HCEC 1CT (cell line): ENCODE results near the gene LHFPL6.
A peak's percentile ranks its signal among the peaks of the same experiment; 100 is the strongest.

Experiments
- DNase-seq: peaks from one replicate; pipeline ENCODE4 v3.0.0-alpha.2; 2017

Gene LHFPL6

DNA sequence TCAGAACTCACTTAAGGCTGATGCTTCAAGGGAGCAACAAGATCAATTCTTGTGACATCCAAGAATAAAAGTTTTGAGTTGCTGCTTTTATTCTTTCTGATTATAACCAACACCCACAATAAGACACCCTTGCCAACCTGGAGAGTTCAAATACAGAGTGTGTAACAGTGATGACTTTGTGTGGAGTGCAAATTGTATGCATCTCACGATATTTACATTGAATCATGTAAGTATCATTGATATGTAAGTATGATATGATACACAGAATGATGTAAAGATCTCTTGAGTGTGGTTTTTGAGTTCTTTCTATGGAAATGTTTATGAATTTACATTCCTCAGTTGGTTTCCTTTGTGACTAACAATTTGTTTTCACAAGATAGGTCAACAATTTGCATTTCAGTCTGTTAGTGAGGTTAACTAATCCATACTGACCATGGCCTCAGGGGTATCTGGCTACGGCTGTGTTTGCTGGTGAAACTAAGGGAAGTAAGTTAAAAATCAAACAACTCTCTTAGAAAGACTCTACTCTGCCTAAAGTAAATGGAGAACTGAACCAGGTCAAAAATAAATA lies 12.4 kb downstream of the LHFPL6 start:
- peak; percentile 32 for DNase-seq

DNA sequence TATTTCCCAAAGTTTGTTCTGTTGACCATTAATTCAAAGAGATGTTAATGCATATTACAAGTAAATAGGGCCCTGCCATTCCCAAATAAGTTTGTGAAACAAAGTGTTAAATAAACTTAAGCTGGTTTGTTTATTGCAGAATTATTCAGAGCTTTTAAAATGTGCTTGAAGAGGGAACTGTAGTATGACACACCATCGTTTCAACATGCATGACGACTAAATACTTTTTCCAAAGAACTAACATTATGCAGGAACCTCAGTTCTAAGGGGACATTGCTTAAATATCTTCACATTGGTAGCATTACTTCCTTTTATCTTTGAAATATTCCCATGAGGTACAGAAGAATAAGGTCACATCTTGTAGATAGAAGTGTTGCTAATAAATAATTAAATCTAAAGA lies 14.6 kb downstream of the LHFPL6 start:
- peak; percentile 43 for DNase-seq

DNA sequence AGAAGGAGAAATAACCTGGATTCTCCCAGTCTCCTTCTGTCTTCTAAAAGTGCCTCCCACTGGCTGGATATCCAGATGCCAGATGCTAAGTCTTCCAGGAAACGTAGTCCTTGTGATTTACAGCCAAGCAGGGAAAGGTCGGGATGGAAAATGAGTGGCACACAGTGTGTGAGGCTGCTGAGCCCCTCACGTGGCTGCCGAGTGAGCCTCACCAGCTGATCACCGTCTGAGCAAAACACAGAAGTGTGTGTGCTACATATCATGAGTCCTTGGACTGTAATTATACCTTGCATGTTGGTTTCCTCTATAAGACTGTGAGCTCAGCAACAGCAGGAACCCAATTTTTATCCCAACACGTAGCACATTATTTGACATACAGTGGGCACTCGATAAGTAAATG lies 15.1 kb downstream of the LHFPL6 start:
- no peak for DNase-seq

DNA sequence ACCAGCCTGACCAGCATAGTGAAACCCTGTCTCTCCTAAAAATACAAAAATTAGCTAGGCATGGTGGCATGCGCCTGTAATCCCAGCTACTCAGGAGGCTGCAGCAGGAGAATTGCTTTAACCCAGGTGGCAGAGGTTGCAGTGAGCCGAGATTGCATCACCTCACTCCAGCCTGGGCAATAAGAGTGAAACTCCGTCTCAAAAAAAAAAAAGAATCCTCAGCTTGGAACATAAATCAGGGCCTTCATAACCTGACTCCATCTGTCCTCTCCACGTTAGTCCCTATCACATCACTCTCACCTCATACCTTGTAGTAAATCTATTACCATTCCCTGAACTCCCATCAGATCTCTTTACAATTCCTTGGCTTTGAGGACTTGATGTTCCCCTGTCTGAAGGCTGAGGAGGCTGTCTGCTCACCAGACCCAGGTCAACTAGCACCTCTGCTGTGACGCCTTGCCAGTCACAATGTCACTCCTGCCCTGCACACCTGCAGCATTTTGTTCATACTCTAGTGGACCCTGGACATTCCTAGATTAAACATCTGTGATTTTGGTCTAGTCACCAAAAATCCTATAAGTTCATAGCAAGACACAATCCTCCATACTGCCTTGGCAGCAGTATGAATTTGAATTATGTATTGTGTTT lies 15.9 kb downstream of the LHFPL6 start:
- DNase-seq, result no peak

DNA sequence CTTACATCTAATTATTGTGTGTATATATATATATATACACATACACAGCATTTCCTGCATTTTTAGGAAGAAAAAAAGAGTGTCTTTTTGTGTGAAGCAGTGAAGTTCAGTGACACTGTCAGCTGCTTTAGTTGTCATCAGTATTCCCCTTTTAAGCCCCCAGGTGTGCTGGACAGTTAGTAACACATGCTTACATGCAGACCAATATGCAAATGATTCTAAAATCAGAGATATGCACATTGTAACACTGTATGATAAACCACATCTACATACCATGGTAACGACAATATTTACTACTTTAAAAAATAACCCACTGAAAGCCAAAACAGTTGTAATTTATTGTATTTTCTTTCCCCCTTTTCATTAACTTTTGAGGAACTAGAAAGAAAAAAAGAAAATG lies 16.8 kb downstream of the LHFPL6 start:
- DNase-seq, result no peak

DNA sequence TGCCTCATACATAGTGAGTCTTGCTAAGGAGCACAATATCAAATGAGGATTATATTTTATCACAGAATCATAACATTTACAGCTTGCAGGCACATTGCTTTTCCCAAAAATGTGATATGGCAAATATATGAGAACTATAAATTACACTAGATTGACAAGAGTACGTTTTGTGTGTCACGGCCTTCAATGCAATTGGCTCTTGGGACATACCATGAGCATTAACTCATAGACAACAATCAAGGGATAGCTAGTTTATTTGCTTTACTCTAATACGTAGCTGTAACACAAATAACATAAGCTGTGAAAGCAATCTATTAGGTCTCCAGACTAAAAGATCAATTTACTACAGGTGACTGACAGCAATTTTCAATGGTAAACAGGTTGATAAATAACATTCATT lies 17.8 kb downstream of the LHFPL6 start:
- DNase-seq, result no peak

DNA sequence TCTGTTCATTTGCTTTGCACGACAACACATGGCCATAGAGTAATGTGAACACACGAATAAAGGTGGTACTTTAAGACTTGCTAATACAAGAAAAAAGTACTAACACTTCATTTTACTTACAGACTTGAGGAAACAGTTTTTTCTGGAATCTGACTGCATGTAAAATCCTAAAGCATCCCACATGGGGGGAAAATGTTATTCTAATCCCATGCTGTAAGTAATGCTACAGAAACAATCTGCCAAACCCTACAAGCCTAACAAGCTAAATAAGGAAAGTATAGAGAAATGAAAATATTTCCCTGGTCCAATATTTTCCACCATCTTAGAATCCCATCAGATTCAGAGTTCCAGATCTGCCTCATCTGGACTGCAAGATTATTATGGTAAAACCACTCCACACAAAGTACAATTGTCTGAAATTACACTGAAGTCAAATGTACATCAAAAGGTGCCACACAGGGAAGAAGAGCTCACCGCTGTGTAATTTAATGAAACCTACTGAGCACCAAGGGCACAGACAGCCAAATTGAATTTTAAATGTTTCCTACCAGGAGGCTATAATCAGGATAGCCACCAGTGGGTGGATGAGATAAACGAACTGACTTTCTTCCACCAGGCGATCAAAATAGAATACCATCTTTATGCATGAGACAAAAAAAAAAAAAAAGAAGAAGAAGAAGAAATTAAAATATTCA lies 22.0 kb downstream of the LHFPL6 start:
- DNase-seq, result no peak

DNA sequence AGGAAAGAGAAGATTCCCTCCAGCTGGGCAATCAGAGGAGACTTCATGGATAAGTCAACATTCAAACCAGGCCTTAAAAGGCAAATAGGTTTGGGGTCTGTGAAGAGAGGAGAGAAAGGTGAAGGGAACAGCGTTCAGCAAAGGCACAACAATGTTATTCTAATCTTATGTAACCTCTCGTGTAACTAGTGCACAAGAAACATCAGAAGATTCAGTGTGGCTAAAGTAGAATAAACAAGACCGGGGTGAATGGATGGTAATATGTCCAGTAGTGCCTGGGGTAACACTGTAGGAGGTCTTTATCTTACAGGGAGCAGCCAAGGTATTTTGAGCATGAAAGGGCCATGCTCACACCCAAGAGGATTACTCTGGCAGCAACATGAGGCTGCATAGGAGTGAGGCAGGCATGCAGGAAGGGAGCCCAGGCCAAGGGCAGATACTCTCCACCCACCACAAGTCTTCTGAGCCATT lies 24.1 kb downstream of the LHFPL6 start:
- DNase-seq, result no peak

DNA sequence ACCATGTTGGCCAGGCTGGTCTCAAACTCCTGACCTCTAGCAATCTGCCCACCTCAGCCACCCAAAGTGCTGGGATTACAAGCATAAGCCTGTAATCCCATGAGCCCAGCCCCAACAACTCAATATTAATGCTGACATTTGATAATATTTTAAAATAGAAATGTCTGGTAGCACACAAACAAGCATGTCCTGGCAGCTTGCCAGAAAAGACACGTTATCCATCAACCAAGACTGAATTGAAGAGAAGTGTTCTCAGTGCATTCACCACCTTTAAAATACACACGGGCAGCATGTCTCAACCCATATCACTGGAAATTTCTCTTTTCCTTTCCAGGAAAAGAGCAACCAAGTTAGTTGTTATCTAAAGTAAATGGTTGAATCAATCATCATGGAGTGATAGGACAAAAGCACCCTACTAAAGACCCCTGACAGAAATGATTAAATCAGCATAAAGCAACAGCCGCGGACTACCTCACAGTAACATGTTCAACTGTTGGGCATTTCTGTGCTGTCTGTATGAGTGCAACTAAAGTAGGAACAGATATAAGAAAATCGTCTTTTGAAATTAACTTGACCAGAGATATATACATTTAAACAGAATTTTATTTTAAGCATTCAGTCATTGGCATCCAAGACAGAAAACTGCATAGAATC lies 25.0 kb downstream of the LHFPL6 start:
- no peak for DNase-seq

DNA sequence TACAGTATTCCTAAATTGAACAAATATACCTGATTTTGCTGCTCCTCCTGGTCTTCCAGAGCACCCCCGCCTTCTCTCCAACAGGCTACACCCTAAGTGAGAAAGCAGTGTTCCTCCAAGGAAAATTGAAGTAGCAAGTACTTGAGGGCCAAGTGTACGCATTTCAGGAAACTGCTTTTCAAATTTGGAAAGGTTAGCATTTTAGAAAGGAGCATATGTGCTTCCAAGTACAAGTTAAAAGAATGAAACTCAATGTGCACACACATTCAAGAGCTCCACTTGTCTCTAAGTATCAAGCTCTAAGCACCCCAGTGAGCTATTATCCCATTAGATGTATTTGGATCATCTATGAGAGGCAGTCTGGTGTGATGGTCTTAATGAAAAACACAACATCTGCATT lies 25.8 kb downstream of the LHFPL6 start:
- no peak for DNase-seq

DNA sequence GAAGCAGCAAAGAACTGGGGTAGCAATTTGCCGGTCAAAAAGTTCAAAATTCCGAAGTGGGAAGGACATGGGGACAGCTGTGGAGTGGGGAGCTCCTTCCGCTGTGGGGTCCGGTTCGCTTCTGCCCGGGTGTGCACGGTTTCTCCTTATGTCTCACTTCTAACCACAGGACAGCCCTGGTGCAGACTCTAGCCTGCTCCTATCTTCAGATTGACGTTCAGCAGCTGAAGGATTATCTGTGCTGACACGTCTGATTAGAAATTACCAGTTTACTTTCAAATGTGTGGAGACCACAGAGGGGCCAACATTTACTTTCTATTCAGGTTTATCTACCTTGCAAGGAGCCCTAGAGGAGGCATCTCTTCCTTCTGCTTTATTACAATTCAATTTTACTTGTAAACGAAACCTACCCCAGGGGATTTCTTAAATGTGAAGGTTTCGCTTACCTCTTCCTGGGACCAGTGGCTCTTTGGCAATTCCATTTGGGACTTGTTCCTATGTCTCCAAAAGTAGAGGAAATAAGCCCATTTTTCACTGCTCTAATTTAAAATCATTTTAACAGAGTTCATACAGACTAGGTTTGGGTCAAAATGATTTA lies 27.3 kb downstream of the LHFPL6 start:
- no peak for DNase-seq

DNA sequence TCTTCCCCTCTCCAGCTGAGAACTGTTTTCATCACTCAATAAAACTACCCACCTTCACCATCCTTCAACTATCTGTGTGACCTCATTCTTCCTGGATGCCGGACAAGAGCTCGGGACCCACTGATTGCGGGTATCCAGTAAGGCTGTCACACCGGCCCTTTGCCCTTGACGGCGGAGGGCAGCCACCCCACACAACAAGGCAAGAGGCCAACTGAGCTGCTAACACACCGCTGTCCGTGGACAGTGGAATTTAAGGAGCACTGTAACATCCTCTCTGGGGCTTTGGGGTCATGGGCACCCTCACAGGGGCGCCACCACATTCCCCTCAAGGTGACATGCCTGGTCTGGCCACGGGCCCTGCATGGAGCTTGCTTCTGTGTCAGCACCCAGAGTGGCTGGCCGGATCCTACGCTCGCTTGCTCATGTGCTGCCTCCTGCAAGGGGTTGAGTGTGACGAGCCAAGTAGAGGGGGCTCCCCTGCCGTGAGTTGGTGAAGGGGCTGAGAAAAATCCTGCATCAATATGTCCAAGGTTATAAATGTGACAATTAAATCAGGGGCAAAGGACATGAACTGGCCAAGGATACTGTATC lies 31.4 kb downstream of the LHFPL6 start:
- no peak for DNase-seq

DNA sequence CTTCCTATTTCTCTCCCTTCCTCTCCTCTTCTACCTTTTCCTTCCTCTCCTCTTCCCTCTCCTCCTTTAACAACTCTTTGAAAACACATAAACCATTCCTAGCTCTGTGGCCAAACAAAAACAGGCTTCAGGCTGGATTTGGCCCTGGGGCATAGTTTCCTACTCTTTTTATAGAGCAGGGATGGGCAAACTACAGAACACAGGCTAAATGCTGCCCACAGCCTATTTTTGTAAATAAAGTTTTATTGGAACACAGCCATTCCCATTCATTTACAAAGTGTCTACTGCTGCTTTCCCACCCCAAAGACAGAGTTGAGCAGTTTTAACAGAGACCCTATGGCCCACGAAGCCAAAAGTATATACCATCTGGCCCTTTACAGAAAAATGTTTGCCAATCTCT lies 35.4 kb downstream of the LHFPL6 start:
- no peak for DNase-seq

DNA sequence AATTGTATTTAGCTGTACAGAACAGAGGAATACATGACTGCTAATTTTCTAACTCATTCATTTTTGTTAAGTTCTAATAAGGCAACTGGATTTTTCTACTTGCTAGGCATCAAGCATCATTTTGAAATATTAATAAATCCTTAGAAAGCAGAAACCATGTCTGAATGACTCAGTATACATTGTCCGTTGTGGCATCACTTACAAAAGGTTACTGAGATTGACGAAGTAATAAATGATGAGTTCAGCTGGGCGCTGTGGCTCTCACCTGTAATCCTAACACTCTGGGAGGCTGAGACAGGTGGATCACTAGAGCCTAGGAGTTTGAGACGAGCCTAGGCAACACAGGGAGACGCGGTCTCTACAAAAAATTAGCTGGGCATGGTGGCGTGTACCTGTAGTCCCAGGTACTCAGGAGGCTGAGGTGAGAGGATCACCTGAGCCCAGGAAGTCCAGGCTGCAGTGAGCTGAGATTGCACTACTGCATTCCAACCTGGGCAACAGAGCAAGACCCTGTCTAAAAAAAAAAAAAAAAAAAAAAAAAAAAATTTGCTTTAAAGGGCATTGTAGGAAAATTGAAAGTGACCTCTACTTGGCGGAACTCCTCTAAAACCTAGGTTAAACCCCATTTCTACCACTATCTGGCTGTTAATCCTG lies 36.6 kb downstream of the LHFPL6 start:
- DNase-seq, result no peak

DNA sequence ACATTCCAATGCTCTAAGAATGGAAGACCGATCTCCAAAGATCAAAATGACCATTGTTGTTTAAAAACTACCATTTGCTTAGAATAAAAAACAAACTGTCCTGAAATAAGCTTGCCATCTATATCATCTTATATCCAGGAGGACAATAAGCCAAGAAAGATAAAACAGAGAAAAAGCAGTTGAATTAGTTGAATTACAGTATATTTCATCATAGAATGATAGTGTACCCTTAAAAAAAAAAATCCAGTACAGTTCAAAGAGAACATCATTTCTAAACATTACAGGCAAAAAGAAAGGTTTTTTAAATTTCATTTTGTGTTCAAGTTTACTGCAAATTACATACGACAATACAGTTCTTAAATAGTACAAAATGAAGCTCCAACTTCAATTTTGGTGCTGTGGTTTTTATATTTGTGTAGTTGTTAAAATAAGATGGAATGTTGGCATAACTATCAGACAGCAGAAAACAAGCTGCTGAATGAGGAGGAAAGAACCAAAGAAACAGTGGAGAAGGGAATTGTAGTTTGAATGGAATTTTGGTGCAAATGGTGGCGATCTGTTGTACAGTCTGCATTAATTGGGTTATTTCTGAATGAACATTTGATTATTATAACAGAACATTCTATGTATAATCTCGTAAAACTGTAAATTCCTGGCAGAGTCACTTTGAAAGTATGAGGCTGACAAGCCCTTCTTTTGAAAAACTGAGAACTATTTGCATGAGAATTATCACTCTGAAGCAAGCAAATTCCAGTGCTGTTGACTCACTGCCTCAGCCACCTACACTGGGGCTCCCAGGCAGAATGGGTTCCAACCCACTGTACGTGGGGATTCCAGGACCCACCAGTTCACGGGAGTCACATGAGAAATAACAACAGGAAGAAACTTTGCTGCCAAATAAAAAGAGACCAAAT lies 37.7 kb downstream of the LHFPL6 start:
- DNase-seq, result peak; percentile 96

DNA sequence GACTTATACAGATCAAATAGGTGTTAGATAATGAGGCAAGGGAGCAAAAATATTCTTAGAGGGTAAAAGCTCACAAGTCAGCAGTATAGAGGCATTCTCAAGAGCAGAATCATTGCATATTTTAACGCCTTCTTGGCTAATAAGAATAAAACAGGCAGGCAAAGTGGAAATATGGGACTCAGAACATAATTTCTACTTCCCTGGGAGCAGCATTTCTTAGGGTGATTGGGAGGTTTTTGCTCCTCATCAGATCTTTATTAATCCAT lies 39.6 kb downstream of the LHFPL6 start:
- DNase-seq, result no peak

DNA sequence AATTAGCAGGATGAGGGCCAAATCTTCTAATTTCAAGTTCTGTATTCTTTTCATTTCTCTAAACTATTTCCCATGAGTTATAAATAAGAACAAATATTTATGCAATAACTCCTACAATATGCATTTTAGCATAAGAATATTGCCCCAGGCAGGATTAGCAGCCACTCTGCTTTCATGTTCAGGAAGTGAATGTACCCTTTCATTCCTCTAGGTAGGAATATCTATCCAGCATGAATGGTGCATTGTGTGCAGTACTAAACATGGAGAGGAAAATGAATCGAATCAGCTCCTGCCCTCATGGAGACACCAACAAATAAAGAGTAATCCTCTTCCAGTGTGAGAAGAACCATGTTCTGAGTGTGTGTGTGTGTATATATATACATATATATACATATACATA lies 41.0 kb downstream of the LHFPL6 start:
- DNase-seq, result no peak

DNA sequence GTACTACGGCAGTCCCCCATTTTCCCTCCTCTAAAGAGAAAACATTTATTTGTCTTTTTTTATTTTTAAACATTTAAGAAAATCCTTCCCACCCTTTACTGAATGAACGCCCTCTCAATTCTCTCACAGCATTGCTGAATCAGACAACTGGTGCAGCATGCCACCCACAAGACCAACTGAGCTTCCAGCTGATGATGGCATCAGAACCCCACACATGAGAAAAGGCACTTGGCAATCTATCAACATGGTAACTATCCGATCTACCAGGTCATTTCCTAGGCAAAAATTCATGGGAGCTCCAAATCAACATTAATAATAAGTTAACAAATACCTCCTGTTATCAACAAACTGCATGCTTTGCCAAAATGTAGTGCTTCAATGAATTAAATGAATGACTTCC lies 43.1 kb downstream of the LHFPL6 start:
- no peak for DNase-seq

DNA sequence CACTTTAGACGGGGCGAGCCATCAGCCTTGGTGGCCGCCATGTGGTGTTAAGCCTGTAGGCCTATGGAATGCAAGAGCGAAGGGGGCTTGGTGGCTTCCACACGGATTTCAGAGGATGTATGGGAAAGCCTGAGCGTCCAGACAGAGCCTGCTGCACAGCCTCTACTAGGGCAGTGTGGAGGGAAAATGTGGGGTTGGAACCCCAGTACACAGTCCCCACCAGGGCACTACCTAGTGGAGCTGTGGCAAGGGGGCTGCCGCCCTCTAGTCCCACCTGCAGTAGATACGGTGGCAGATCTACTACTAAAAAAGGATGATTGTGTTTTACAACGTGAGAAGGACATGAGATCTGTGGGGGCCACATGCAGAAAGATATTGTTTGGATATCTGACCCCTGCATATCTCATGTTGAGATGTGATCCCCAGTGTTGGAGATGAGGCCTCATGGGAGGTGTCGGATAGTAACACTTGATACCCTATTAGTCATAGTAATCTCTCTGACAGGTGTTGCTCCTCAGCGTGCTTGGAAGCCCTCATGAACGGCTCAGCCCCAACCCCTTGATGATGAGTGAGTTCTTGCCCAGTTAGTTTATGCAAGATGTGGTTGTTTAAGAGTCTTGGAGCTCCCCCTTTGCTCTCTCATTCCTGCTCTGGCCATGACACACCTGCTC lies 45.6 kb downstream of the LHFPL6 start:
- DNase-seq, result no peak

DNA sequence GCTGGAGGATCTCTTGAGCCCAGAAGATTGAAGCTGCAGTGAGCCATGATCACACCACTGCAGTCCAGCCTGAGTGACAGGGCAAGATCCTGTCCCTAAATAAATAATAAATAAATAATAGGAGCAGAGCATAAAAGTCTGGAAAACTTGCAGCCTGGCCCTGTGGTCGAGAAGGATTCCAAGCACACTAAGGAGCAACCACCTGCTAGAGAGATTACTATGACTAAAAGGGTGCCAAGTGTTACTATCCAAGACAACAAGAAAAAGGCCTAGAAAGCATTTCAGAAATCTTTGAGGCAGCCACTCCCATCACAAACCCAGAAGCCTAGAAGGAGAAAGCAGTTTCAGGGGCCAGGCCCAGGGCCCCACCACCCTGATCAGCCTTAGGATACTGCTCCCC lies 46.1 kb downstream of the LHFPL6 start:
- no peak for DNase-seq

DNA sequence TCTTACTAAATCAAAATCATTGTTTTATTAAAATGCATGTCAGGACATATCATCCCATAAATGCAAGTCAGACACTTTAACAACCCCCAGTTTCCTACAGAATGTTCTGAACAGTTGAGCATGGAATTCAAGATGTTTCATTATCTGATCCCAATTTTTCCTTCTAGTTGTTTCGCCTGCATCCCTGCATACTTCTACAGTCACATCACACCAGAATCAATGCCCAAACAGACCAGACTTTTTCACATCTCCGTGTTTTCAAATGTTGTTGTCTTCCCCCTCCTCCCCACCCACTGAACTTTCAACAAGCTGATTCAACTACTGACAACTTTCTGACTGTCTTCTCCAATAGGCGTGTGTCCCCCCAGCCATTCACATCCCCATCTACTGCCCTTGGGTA lies 48.6 kb downstream of the LHFPL6 start:
- no peak for DNase-seq
